ENCODE results near the gene MPDZ.
A peak's percentile ranks its signal among the peaks of the same experiment; 100 is the strongest.

GRCh38 chr9:13174906-13175639 lies 104.4 kb downstream of the MPDZ start:
- TF ChIP-seq CTCF (conservative IDR thresholded peaks at IDR 0.05; ENCODE audit: low read depth, low read length), result no peak
- TF ChIP-seq MXI1 (IDR thresholded peaks at IDR 0.05; ENCODE audit: borderline replicate concordance, low read depth, low read length), result no peak
- TF ChIP-seq USF2 (IDR thresholded peaks at IDR 0.05; ENCODE audit: low read depth, low read length), result no peak
- TF ChIP-seq POLR2A (IDR thresholded peaks at IDR 0.05; ENCODE audit: low read depth, low read length), result no peak
- no peak for TF ChIP-seq CEBPB (IDR thresholded peaks at IDR 0.05; ENCODE audit: low read depth, low read length)
- no peak for TF ChIP-seq RAD21 (IDR thresholded peaks at IDR 0.05; ENCODE audit: low read length)
- no peak for TF ChIP-seq FOS (IDR thresholded peaks at IDR 0.05; ENCODE audit: low read depth, low read length)
- no peak for TF ChIP-seq MAZ (IDR thresholded peaks at IDR 0.05; ENCODE audit: borderline replicate concordance, low read depth, low read length)
- peak; percentile 42 for TF ChIP-seq MAFK (IDR thresholded peaks at IDR 0.05; ENCODE audit: low read depth, low read length)
- TF ChIP-seq BHLHE40 (IDR thresholded peaks at IDR 0.05; ENCODE audit: low read depth, low read length), result no peak
- TF ChIP-seq RFX5 (IDR thresholded peaks at IDR 0.05; ENCODE audit: low read depth, low read length), result no peak
